GM12892 (cell line): ENCODE measurements around the gene KLHDC9.
A peak's percentile ranks its signal among the peaks of the same experiment; 100 is the strongest.
"Not testable (repeated sequence)": the region's sequence is repeated elsewhere in the genome, so short reads cannot be mapped to it uniquely, and the experiment has no call there.

ENCODE experiments used
- DNase-seq: peaks from one replicate; pipeline ENCODE4 v3.0.0; 2011; ENCODE audit not compliant: insufficient read length
- FAIRE-seq: peaks from 2 replicates; lab custom pipeline; 2011; peaks lifted over from hg19 to GRCh38; lab: Jason Lieb, UNC
- POLR2A ChIP-seq: IDR thresholded peaks from 2 replicates; pipeline ENCODE4 v1.6.1; 2011; ENCODE audit warnings: low read depth, low read length, control low read depth
- POLR2AphosphoS5 ChIP-seq: IDR thresholded peaks from 2 replicates; pipeline ENCODE4 v1.6.1; 2011; ENCODE audit warnings: low read depth, low read length, control low read depth
- TAF1 ChIP-seq: IDR thresholded peaks from 2 replicates; pipeline ENCODE4 v1.6.1; 2011; ENCODE audit warnings: low read depth, mild to moderate bottlenecking, control low read depth, low read length, borderline replicate concordance

Gene KLHDC9

DNA sequence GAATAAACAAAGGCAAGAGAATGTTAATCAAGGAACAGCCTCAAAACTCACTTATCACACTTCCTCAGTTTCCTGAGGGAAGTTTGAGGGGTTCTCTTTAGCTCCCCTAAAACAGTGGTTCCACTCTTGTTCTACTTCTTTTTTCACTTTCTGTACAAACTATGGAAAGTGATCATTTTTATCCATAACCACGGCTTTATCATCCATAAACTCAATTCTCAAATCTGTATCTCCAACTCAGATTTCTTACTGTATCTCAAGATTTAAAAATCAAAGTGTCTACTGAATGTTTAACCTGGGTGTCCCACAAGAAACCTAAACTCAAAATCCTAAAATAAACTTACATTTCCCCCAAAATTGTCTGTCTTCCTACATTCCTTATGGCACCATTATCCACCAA lies 15.8 kb downstream of the KLHDC9 start:
- FAIRE-seq (no peak), DNase-seq (no peak)
- TF ChIP-seq POLR2A (no peak), POLR2AphosphoS5 (no peak), TAF1 (no peak)

GRCh38 chr1:161114556-161114955 lies 16.4 kb downstream of the KLHDC9 start:
- no peak for FAIRE-seq

DNA sequence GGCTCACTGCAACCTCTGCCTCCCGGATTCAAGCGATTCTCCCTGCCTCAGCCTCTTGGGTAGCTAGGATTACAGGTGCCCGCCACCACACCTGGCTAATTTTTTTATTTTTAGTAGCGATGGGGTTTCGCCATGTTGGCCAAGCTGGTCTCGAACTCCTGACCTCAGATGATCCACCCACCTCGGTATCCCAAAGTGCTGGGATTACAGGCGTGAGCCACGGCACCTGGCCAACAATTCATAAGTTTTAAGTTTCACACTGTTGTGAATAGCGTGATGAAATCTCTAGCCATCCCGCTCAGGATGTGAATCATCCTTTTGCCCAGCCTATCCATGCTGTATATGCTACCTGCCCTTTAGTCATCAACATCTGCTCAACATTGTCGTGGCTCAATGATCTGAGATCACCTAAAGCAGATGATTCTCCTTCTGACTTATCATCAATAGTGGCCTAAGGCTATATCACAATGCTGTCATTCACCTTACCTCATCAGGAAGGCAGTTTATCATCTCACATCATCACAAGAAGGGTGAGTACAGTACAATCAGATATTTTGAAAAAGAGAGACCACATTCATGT lies 17.1 kb downstream of the KLHDC9 start:
- TF ChIP-seq POLR2AphosphoS5 (no peak), TAF1 (no peak), POLR2A (no peak)
- FAIRE-seq (no peak), DNase-seq (no peak)

More at GRCh38 chr1:161114556-161114955, 16.4 kb downstream of the KLHDC9 start:
- TF ChIP-seq TAF1 (no peak), POLR2A (no peak), POLR2AphosphoS5 (no peak)
- no peak for DNase-seq

GRCh38 chr1:161115961-161116360 lies 17.8 kb downstream of the KLHDC9 start:
- FAIRE-seq, DNase-seq: not testable (repeated sequence)

DNA sequence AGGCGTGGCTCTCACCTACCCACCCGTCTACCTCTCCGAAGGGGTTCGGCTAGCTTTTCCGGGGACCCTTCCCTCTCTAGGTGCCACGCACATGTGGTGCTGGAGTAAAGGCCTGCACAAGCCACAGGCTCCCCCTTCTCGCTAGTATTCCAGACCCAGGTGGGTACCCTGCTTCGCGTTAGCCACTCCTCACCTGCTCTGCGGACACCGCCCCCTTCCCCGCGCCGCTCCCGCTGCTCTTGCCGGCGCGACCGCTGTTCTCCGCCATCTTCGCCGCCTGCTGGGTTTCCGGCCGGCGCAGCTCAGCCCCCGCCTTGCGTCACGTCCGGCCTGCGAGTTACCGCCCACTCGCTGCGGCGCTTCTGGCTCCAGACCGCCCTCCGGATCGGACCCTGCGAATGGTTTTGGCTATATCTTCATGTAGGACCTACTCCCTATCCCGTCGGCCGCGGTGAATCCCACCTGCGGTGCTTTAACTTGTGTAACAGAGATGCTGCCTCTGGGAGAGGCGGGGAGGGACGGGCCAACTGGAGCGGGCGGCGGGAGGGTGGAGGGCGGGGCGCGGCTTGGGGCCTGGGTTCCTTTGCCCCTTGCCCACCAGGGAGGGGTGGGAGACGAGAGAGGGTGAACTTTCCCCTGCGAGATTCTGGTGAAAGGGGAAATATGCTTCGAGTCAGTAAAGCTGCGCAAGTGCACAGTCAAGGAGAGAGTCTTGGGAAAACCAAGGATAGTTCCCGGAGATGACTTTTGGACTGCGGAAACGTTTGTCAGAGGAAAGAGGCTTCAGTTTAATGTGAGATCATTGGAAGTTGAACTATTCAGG lies 19.8 kb downstream of the KLHDC9 start, which contains the start of the genes NIT1 and PFDN2:
Gene NIT1, plus strand, starts transcription at position 347 of the 823 bp plus-strand sequence. Its CDS starts 72 bp downstream, at position 419.
Gene PFDN2, minus strand, starts transcription at position 279 of the 823 bp plus-strand sequence. Its CDS starts 11 bp downstream, at position 268.
- DNase-seq (peak; percentile 93), FAIRE-seq (peak; percentile 97)
- TF ChIP-seq POLR2AphosphoS5 (peak; percentile 85), POLR2A (peak; percentile 93), TAF1 (peak; percentile 94)

- TF ChIP-seq POLR2AphosphoS5 (0 out of 2 replicates have a peak, but pooled peaks have one; percentile 33), TAF1 (no peak)
- peak; percentile 44 for DNase-seq
- peak; percentile 50 for FAIRE-seq
Observed at GRCh38 chr1:161119092-161119903, 21.1 kb downstream of the KLHDC9 start.

DNA sequence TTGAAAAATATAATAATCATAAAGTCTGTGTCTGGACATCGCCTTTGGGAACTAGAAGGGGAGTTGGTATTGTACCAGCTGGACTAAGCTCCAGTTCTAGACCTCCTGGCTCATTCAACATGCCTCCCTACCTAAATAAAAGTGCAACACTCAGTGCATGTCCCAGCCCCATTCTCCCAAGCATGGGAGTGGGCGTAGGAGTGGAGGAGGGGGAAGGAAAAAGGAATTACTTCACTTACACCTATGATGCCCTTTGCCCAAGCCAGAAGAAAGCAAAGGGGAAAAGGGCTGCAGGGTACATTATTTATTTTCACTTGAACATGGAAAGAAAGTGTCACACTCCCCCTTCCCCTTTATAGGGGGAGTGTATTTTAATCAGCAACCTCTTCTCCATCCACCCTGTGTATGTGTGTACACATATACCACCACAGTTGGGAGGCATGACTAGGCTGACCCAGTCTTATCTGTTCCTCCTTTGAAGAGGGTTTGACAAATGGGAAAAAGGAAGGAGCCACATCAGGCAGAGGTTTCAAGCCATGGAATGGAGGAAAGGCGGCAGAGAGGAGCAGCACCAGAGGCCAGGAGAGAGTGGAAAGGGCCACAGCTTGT lies 23.0 kb downstream of the KLHDC9 start:
- no peak for TF ChIP-seq POLR2AphosphoS5
- TF ChIP-seq POLR2A, result no peak
- no peak for TF ChIP-seq TAF1
- no peak for DNase-seq

GRCh38 chr1:161121834-161122233 lies 23.7 kb downstream of the KLHDC9 start:
- TF ChIP-seq POLR2AphosphoS5 (no peak), TAF1 (no peak), POLR2A (no peak)
- DNase-seq (no peak), FAIRE-seq (no peak)

More for the DNA sequence above, 23.0 kb downstream of the KLHDC9 start:
- no peak for FAIRE-seq

DNA sequence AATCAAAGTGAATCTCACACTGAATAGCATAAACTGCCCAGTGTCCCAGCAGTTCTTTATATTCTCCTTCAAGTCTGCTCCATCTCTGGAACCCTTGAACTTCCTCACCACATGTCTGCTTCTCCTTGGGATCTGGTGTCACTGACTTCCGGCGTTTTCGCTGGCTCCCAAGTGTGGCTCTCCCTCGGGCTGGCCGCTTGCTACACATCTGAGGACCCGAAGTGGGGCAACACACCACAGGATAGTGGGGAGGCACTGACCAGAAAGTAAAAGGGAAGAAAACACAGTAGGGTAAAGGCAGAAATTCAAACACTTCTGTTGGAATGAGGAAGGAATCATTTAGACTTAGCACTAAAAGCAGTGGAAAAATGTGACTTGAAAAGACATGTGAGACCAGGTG lies 24.8 kb downstream of the KLHDC9 start:
- no peak for DNase-seq
- no peak for FAIRE-seq
- no peak for TF ChIP-seq TAF1
- no peak for TF ChIP-seq POLR2AphosphoS5
- no peak for TF ChIP-seq POLR2A

GRCh38 chr1:161127649-161128048 lies 29.5 kb downstream of the KLHDC9 start:
- no peak for FAIRE-seq
- no peak for DNase-seq
- TF ChIP-seq POLR2AphosphoS5 (no peak), TAF1 (no peak), POLR2A (no peak)

DNA sequence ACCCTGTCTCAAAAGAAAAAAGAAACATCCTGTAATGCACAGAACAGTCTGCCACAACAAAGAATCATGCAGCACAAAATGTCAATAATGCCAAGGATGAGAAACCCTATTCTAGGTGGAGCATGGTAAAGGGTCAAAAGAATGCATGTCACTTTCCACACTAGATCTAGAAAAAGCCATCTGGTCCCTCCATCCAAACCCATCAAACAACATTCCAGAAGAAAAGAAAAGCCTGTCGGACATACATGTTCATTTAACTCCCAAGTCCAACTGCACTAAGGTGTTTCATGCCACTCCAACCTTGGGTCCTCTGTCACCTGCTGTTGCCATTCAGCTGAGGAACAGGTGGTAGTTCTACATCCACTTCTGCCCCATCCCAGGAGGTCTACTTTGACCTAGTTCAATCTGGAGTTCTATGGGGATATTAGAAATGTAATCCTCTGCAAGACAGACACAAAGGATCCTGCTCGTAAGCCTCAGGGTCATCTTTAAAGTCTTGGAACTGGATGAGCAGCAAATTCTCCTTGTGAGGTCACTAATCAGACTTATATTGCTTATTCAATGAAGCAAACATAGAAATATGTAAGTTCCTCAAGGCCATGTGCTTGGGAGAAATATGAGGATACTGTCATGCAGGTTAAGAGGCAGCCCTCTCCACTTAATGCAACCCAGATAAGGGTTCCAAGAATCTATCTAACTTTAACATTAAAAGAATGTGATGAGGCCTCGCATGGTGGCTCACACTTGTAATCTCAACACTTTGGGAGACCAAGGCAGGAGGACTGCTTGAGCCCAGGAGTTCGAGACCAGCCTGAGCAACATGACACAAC lies 30.6 kb downstream of the KLHDC9 start:
- TF ChIP-seq TAF1 (no peak), POLR2AphosphoS5 (no peak), POLR2A (no peak)
- no peak for FAIRE-seq
- no peak for DNase-seq
